ENCODE measurements around the gene HOXD13. TPM values are rescaled to one million over a fixed set of nuclear protein-coding genes. Genes with fewer than 3 reads are reported as not detected.

Gene HOXD13
- total RNA-seq, 4 donors from 2014 or later, result 1.1 TPM; not detected in 3

- TF ChIP-seq CTCF (IDR thresholded peaks at IDR 0.05; ENCODE audit: low read depth), result no peak
These were observed 9.3 kb downstream of the HOXD13 start for GRCh38 chr2:176101842-176102241.

GRCh38 chr2:176102309-176102866 is 9.9 kb downstream of the HOXD13 start:
- no peak for TF ChIP-seq CTCF (IDR thresholded peaks at IDR 0.05; ENCODE audit: low read depth)

GRCh38 chr2:176103194-176103593 is 10.7 kb downstream of the HOXD13 start:
- TF ChIP-seq CTCF (IDR thresholded peaks at IDR 0.05; ENCODE audit: low read depth), result no peak

- TF ChIP-seq CTCF (IDR thresholded peaks at IDR 0.05; ENCODE audit: low read depth), result no peak
These were observed 11.3 kb downstream of the HOXD13 start for GRCh38 chr2:176103742-176104315.

GRCh38 chr2:176104316-176105077 is 12.0 kb downstream of the HOXD13 start:
- no peak for TF ChIP-seq CTCF (IDR thresholded peaks at IDR 0.05; ENCODE audit: low read depth)

GRCh38 chr2:176105078-176105729 is 12.7 kb downstream of the HOXD13 start:
- no peak for TF ChIP-seq CTCF (IDR thresholded peaks at IDR 0.05; ENCODE audit: low read depth)

Measured in subcutaneous adipose tissue (tissue), 4 donors.